Transverse colon (tissue), 4 donors: Measurements from ENCODE around the gene TMEM91. TPM values are rescaled to one million over a fixed set of nuclear protein-coding genes. Genes with fewer than 3 reads are reported as not detected.
A peak's percentile ranks its signal among the peaks of the same experiment; 100 is the strongest.

Experiments used
- DNase-seq: peaks from one replicate; pipeline ENCODE4 v3.0.0-alpha.2; 2019
- H3K27ac ChIP-seq, 4 donors: fragments of 200-600 bp; sonication (generic); 2 replicates each; pipeline ENCODE4 v1.5.1; 2016 to 2018; ENCODE audit warnings: inconsistent platforms in 4 of 4
- H3K27me3 ChIP-seq: fragments of 200-600 bp; sonication (generic); 2 replicates; pipeline ENCODE4 v1.5.1; 2017; ENCODE audit warnings: inconsistent platforms
- H3K36me3 ChIP-seq, 4 donors: fragments of 200-600 bp; sonication (generic); 2 replicates each; pipeline ENCODE4 v1.5.1; 2017 to 2019; ENCODE audit warnings: inconsistent platforms in 4 of 4
- H3K4me1 ChIP-seq, 4 donors: fragments of 200-600 bp; sonication (generic); 2 replicates each; pipeline ENCODE4 v1.5.1; 2017 to 2020; ENCODE audit warnings: inconsistent platforms in 4 of 4
- H3K4me3 ChIP-seq, 4 donors: fragments of 200-600 bp; sonication (generic); 1 replicate in 1 of 4; 2 replicates in 3 of 4; pipeline versions ENCODE4 v1.5.1 to v1.6.1; 2017 to 2019; ENCODE audit warnings: inconsistent platforms in 4 of 4
- H3K9me3 ChIP-seq, 2 donors: fragments of 200-600 bp; sonication (generic); 2 replicates each; pipeline ENCODE4 v1.5.1; 2017 to 2019; ENCODE audit warnings: inconsistent platforms in 2 of 2
- CTCF ChIP-seq, 5 experiments: fragments of 200-600 bp in 3 of 5; fragments of 450-650 bp in 2 of 5; sonication (generic) in 3 of 5; IDR thresholded peaks; 1 replicate in 2 of 5; 2 replicates in 3 of 5; pipeline ENCODE4 v1.5.1; 2016 to 2017; ENCODE audit warnings: antibody characterized with exemption in 5 of 5, inconsistent platforms in 3 of 5, mild to moderate bottlenecking in 2 of 5, moderate library complexity in 1 of 5
- EP300 ChIP-seq: sonication (generic); formaldehyde crosslinking; IDR thresholded peaks from one replicate; pipeline ENCODE4 v1.6.1; 2017; ENCODE audit warnings: antibody characterized with exemption, low read depth
- POLR2A ChIP-seq: fragments of 450-650 bp; IDR thresholded peaks from one replicate; pipeline ENCODE4 v1.6.1; 2016; ENCODE audit warnings: antibody characterized with exemption, mild to moderate bottlenecking, moderate library complexity
- POLR2AphosphoS5 ChIP-seq, 3 donors: sonication (generic); formaldehyde crosslinking; IDR thresholded peaks; one replicate each; pipeline ENCODE4 v1.6.1; 2016; ENCODE audit warnings: antibody characterized with exemption in 3 of 3
- WGBS, 2 donors: methylation state at CpG; one replicate each; pipeline ENCODE4 v1.1.5; 2018; ENCODE audit warnings: low coverage in 1 of 2; 5-methylcytosine and 5-hydroxymethylcytosine counted together
- in situ Hi-C, 4 donors: fragments of 200-750 bp; cut with MboI; loops; one replicate each; pipeline versions ENCODE4 v1.15.0 to v1.15.1; 2017; ENCODE audit warnings: low sequenced_read_pairs in 3 of 4, low pct_ligation_motif_present in 1 of 4, low pct_unique_long_range_greater_than_20kb in 1 of 4
- intact Hi-C: fragments of 100-400 bp; cut with DNase I; formaldehyde crosslinking; loops from one replicate; pipeline ENCODE4 v1.15.1; 2023; ENCODE audit warnings: low total_unique reads
- total RNA-seq, 4 donors: library from RNA; depleted of rRNA; stranded (reverse); fragments of >200 nt; gene quantifications; one replicate each; pipeline ENCODE4 v1.1.0, GENCODE V29; 2016

TMEM91 gene
- total RNA-seq, 4 donors from 2014 or later = 4.8 to 11.4 (median 9.4) TPM; not detected in 1

GRCh38 chr19:41354343-41354953, 21.9 kb upstream of the TMEM91 start:
- intact Hi-C loops = no loop called here
- Histone ChIP-seq H3K36me3 (no peaks in the 10 kb centered on the region), H3K27ac (peak overlapping the region; percentile 87 to 90 (median 88)), H3K9me3 (no peaks in the 10 kb centered on the region), H3K4me3 (peak overlapping the region in 2 of 4 donors; percentile 67 to 68), H3K4me1 (peaks cover 5 to 43% (median 34%) of the 10 kb centered on the region in 4 donors), H3K27me3 (peaks cover 44% of the 10 kb centered on the region)
- TF ChIP-seq CTCF (IDR thresholded peaks at IDR 0.05) = peak in 1 of 5 experiments; percentile 18
- TF ChIP-seq POLR2AphosphoS5 (IDR thresholded peaks at IDR 0.05) = no peak
- no peak for TF ChIP-seq EP300
- TF ChIP-seq POLR2A = no peak
- in situ Hi-C loops = no loop called here
- 88% methylated on average over 22 of the region's 23 CpGs; no CpG with 5 or more reads in 1 of the 2 donors for WGBS, 2 donors
- no peak for DNase-seq

GRCh38 chr19:41355035-41355434, 21.3 kb upstream of the TMEM91 start:
- in situ Hi-C loops = no loop called here
- intact Hi-C loops = no loop called here
- 96 to 100% methylated on average over 1 of the region's 1 CpG for WGBS, 2 donors
- TF ChIP-seq POLR2AphosphoS5 (IDR thresholded peaks at IDR 0.05) = no peak
- TF ChIP-seq EP300 = no peak
- TF ChIP-seq CTCF (IDR thresholded peaks at IDR 0.05) = no peak
- TF ChIP-seq POLR2A = no peak
- Histone ChIP-seq H3K4me3 (no peak overlapping the region), H3K4me1 (peaks cover 5 to 38% (median 34%) of the 10 kb centered on the region in 4 donors), H3K27ac (no peak overlapping the region), H3K36me3 (no peaks in the 10 kb centered on the region), H3K27me3 (peaks cover 38% of the 10 kb centered on the region), H3K9me3 (no peaks in the 10 kb centered on the region)
- no peak for DNase-seq

- Histone ChIP-seq H3K9me3 (no peaks in the 10 kb centered on the region), H3K36me3 (no peaks in the 10 kb centered on the region), H3K27me3 (peaks cover 31% of the 10 kb centered on the region), H3K4me3 (no peak overlapping the region), H3K27ac (no peak overlapping the region), H3K4me1 (peaks cover under 1 to 33% (median 28%) of the 10 kb centered on the region in 4 donors)
- no peak for DNase-seq
- TF ChIP-seq POLR2AphosphoS5 (IDR thresholded peaks at IDR 0.05) (no peak), EP300 (no peak), POLR2A (no peak), CTCF (IDR thresholded peaks at IDR 0.05) (no peak)
- in situ Hi-C loops (no loop called here), intact Hi-C loops (no loop called here)
- 80 to 90% methylated on average over 3 of the region's 3 CpGs for WGBS, 2 donors
These were observed 20.5 kb upstream of the TMEM91 start for GRCh38 chr19:41355802-41356201.

GRCh38 chr19:41356984-41357739, 19.2 kb upstream of the TMEM91 start:
- 85 to 100% methylated on average over 7 to 11 of the region's 11 CpGs for WGBS, 2 donors
- Histone ChIP-seq H3K4me3 (no peak overlapping the region), H3K36me3 (no peaks in the 10 kb centered on the region), H3K27ac (no peak overlapping the region), H3K27me3 (peaks cover 17% of the 10 kb centered on the region), H3K4me1 (peaks cover 0 to 20% (median 19%) of the 10 kb centered on the region in 4 donors), H3K9me3 (no peaks in the 10 kb centered on the region)
- TF ChIP-seq POLR2A (no peak), EP300 (no peak), POLR2AphosphoS5 (IDR thresholded peaks at IDR 0.05) (no peak), CTCF (IDR thresholded peaks at IDR 0.05) (no peak)
- in situ Hi-C loops (no loop called here), intact Hi-C loops (no loop called here)
- no peak for DNase-seq
